Measurements from ENCODE around the gene AKAP12. TPM values are rescaled to one million over a fixed set of nuclear protein-coding genes. Genes with fewer than 3 reads are reported as not detected.
"Not testable (repeated sequence)": the region's sequence is repeated elsewhere in the genome, so short reads cannot be mapped to it uniquely, and the experiment has no call there.

AKAP12 gene
- total and polyA plus RNA-seq, 4 donors: 9.4 to 110 (median 24.6) TPM

- no peak overlapping the region for H3K27ac ChIP-seq (ENCODE audit: low read depth in 1 of 2, low read length in 1 of 2)
These were observed 112.0 kb downstream of the AKAP12 start for GRCh38 chr6:151351731-151352130.

GRCh38 chr6:151352410-151353396 is 112.9 kb downstream of the AKAP12 start:
- DNase-seq: no peak
- Histone ChIP-seq H3K9me3 (ENCODE audit: control insufficient read depth in 4 of 4, insufficient read depth in 3 of 4, low read length in 3 of 4) (no peaks in the 10 kb centered on the region), H3K36me3 (ENCODE audit: control insufficient read depth in 4 of 4, insufficient read depth in 4 of 4, low read length in 4 of 4) (peaks cover 4 to 25% (median 12%) of the 10 kb centered on the region in 4 donors), H3K9ac (ENCODE audit: insufficient read depth in 1 of 2, low read length in 2 of 2) (no peak overlapping the region), H3K27ac (ENCODE audit: low read depth in 1 of 2, low read length in 1 of 2) (no peak overlapping the region), H3K4me1 (ENCODE audit: control insufficient read depth in 5 of 5, insufficient read depth in 5 of 5, low read length in 5 of 5) (peaks cover 0 to 4% (median 0%) of the 10 kb centered on the region in 5 donors), H3K27me3 (ENCODE audit: control insufficient read depth in 3 of 3, insufficient read depth in 3 of 3, low read length in 2 of 3) (no peaks in the 10 kb centered on the region), H3K4me3 (no peak overlapping the region)
- WGBS, 2 donors: 66 to 81% methylated on average over 19 of the region's 19 CpGs
- no peak for ATAC-seq (ENCODE audit: insufficient read depth, low FRiP score)
- TF ChIP-seq, protein P1, sequence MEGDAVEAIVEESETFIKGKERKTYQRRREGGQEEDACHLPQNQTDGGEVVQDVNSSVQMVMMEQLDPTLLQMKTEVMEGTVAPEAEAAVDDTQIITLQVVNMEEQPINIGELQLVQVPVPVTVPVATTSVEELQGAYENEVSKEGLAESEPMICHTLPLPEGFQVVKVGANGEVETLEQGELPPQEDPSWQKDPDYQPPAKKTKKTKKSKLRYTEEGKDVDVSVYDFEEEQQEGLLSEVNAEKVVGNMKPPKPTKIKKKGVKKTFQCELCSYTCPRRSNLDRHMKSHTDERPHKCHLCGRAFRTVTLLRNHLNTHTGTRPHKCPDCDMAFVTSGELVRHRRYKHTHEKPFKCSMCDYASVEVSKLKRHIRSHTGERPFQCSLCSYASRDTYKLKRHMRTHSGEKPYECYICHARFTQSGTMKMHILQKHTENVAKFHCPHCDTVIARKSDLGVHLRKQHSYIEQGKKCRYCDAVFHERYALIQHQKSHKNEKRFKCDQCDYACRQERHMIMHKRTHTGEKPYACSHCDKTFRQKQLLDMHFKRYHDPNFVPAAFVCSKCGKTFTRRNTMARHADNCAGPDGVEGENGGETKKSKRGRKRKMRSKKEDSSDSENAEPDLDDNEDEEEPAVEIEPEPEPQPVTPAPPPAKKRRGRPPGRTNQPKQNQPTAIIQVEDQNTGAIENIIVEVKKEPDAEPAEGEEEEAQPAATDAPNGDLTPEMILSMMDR (IDR thresholded peaks at IDR 0.05; ENCODE audit: control extremely low read depth, extremely low read depth): no peak

More at GRCh38 chr6:151351731-151352130, 112.0 kb downstream of the AKAP12 start:
- Histone ChIP-seq H3K9ac (ENCODE audit: insufficient read depth in 1 of 2, low read length in 2 of 2) (no peak overlapping the region), H3K36me3 (ENCODE audit: control insufficient read depth in 4 of 4, insufficient read depth in 4 of 4, low read length in 4 of 4) (peaks cover 4 to 25% (median 12%) of the 10 kb centered on the region in 4 donors), H3K4me1 (ENCODE audit: control insufficient read depth in 5 of 5, insufficient read depth in 5 of 5, low read length in 5 of 5) (peaks cover 0 to 4% (median 0%) of the 10 kb centered on the region in 5 donors), H3K27me3 (ENCODE audit: control insufficient read depth in 3 of 3, insufficient read depth in 3 of 3, low read length in 2 of 3) (no peaks in the 10 kb centered on the region), H3K9me3 (ENCODE audit: control insufficient read depth in 4 of 4, insufficient read depth in 3 of 4, low read length in 3 of 4) (no peaks in the 10 kb centered on the region), H3K4me3 (no peak overlapping the region)
- ATAC-seq (ENCODE audit: insufficient read depth, low FRiP score): no peak
- 96% methylated on average over 7 of the region's 7 CpGs for WGBS, 2 donors
- TF ChIP-seq, protein P1 (IDR thresholded peaks at IDR 0.05; ENCODE audit: control extremely low read depth, extremely low read depth): no peak
- DNase-seq: no peak

DNA sequence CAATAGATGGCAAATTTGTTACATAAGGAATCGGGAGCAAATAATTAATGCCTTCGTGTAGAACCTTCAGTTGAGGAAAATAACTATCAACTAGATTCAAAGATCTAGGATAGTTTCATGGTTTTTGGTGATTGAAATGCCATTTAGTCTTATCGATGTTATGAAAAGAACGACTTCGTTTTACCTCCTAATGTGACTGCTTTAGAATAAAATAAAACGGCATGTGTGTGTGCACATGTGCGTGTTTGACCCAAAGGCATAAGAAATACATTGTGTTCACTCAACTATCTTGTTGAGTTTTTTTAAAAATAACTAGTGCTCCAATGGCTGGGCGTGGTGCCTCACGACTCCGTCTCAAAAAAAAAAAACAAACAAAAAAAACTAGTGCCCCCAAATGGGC is 114.0 kb downstream of the AKAP12 start:
- H3K36me3 ChIP-seq (ENCODE audit: control insufficient read depth in 4 of 4, insufficient read depth in 4 of 4, low read length in 4 of 4): peaks cover 4 to 28% (median 12%) of the 10 kb centered on the region in 4 donors
- H3K9ac ChIP-seq (ENCODE audit: insufficient read depth in 1 of 2, low read length in 2 of 2): no peak overlapping the region
- H3K4me3 ChIP-seq: no peak overlapping the region
- no peak for DNase-seq
- TF ChIP-seq, protein P1 (IDR thresholded peaks at IDR 0.05; ENCODE audit: control extremely low read depth, extremely low read depth): no peak
- peaks cover 0 to 4% (median 0%) of the 10 kb centered on the region in 5 donors for H3K4me1 ChIP-seq (ENCODE audit: control insufficient read depth in 5 of 5, insufficient read depth in 5 of 5, low read length in 5 of 5)
- no peak overlapping the region for H3K27ac ChIP-seq (ENCODE audit: low read depth in 1 of 2, low read length in 1 of 2)
- no peaks in the 10 kb centered on the region for H3K27me3 ChIP-seq (ENCODE audit: control insufficient read depth in 3 of 3, insufficient read depth in 3 of 3, low read length in 2 of 3)
- WGBS, 2 donors: 94 to 96% methylated on average over 10 of the region's 10 CpGs
- ATAC-seq (ENCODE audit: insufficient read depth, low FRiP score): no peak
- H3K9me3 ChIP-seq (ENCODE audit: control insufficient read depth in 4 of 4, insufficient read depth in 3 of 4, low read length in 3 of 4): no peaks in the 10 kb centered on the region

GRCh38 chr6:151356983-151357382 is 117.2 kb downstream of the AKAP12 start:
- not testable (repeated sequence) for H3K27ac ChIP-seq (ENCODE audit: low read depth in 1 of 2, low read length in 1 of 2); H3K4me3 ChIP-seq; H3K27me3 ChIP-seq (ENCODE audit: control insufficient read depth in 3 of 3, insufficient read depth in 3 of 3, low read length in 2 of 3); DNase-seq; H3K9me3 ChIP-seq (ENCODE audit: control insufficient read depth in 4 of 4, insufficient read depth in 3 of 4, low read length in 3 of 4); ATAC-seq (ENCODE audit: insufficient read depth, low FRiP score); H3K9ac ChIP-seq (ENCODE audit: insufficient read depth in 1 of 2, low read length in 2 of 2); H3K4me1 ChIP-seq (ENCODE audit: control insufficient read depth in 5 of 5, insufficient read depth in 5 of 5, low read length in 5 of 5); H3K36me3 ChIP-seq (ENCODE audit: control insufficient read depth in 4 of 4, insufficient read depth in 4 of 4, low read length in 4 of 4)
- WGBS, 2 donors: 87 to 94% methylated on average over 6 of the region's 6 CpGs

Measured in lung (tissue), 12 donors.